Liver (tissue), 9 donors: ENCODE measurements around the gene EIF2AK3. TPM values are rescaled to one million over a fixed set of nuclear protein-coding genes. Genes with fewer than 3 reads are reported as not detected.

ENCODE experiments used
- DNase-seq: peaks from one replicate; pipeline ENCODE4 v3.0.0-alpha.2; 2017; ENCODE audit warnings: low spot score
- H3K27ac ChIP-seq, 2 donors: one replicate each; pipeline ENCODE4 v1.7.0; 2013; ENCODE audit warnings: inconsistent platforms in 2 of 2, low read length in 2 of 2, control low read depth in 1 of 2, low read depth in 1 of 2, mild to moderate bottlenecking in 1 of 2
- H3K27me3 ChIP-seq, 4 donors: one replicate each; pipeline versions ENCODE4 v1.6.1 to v1.7.0; 2013; ENCODE audit warnings: low read length in 3 of 4, inconsistent platforms in 1 of 4, mild to moderate bottlenecking in 1 of 4, moderate library complexity in 1 of 4; ENCODE audit not compliant: control insufficient read depth in 4 of 4, insufficient read depth in 4 of 4
- H3K36me3 ChIP-seq, 4 donors: one replicate each; pipeline versions ENCODE4 v1.6.1 to v1.7.0; 2013; ENCODE audit warnings: low read length in 3 of 4, mild to moderate bottlenecking in 3 of 4, low read depth in 1 of 4, moderate library complexity in 1 of 4; ENCODE audit not compliant: control insufficient read depth in 4 of 4, insufficient read depth in 3 of 4
- H3K4me1 ChIP-seq, 4 donors: one replicate each; pipeline versions ENCODE4 v1.6.1 to v1.7.0; 2013; ENCODE audit warnings: low read length in 3 of 4, mild to moderate bottlenecking in 3 of 4, moderate library complexity in 1 of 4; ENCODE audit not compliant: control insufficient read depth in 4 of 4, insufficient read depth in 4 of 4
- H3K4me3 ChIP-seq, 3 donors: one replicate each; pipeline versions ENCODE4 v1.6.1 to v1.7.0; 2013; ENCODE audit warnings: low read length in 3 of 3, control low read depth in 1 of 3, low read depth in 1 of 3, mild to moderate bottlenecking in 1 of 3
- H3K9ac ChIP-seq, 2 donors: one replicate each; pipeline ENCODE4 v1.7.0; 2013; ENCODE audit warnings: low read length in 2 of 2, mild to moderate bottlenecking in 2 of 2, moderate library complexity in 2 of 2, control low read depth in 1 of 2, low read depth in 1 of 2
- H3K9me3 ChIP-seq, 4 donors: one replicate each; pipeline versions ENCODE4 v1.6.1 to v1.7.0; 2013; ENCODE audit warnings: low read length in 3 of 4; ENCODE audit not compliant: control insufficient read depth in 4 of 4
- EGR1 ChIP-seq, 2 donors: IDR thresholded peaks; 2 replicates each; pipeline ENCODE4 v1.6.1; 2016 to 2018; ENCODE audit warnings: antibody characterized with exemption in 2 of 2, low read depth in 2 of 2
- FOXA2 ChIP-seq: IDR thresholded peaks from 2 replicates; pipeline ENCODE4 v1.6.1; 2016; ENCODE audit warnings: antibody characterized with exemption
- GABPA ChIP-seq, 2 donors: IDR thresholded peaks in 1 of 2; conservative IDR thresholded peaks in 1 of 2; 2 replicates each; pipeline ENCODE4 v1.6.1; 2016; ENCODE audit warnings: antibody characterized with exemption in 2 of 2, mild to moderate bottlenecking in 1 of 2, moderate library complexity in 1 of 2
- HNF4A ChIP-seq, 2 donors: conservative IDR thresholded peaks; 2 replicates each; pipeline ENCODE4 v1.6.1; 2016; ENCODE audit warnings: antibody characterized with exemption in 2 of 2, mild to moderate bottlenecking in 2 of 2
- JUND ChIP-seq, 2 donors: IDR thresholded peaks; 2 replicates each; pipeline ENCODE4 v1.6.1; 2016; ENCODE audit warnings: antibody characterized with exemption in 2 of 2
- NR2F2 ChIP-seq: IDR thresholded peaks from 2 replicates; pipeline ENCODE4 v1.6.1; 2016; ENCODE audit warnings: antibody characterized with exemption
- RXRA ChIP-seq, 2 donors: IDR thresholded peaks; 2 replicates each; pipeline ENCODE4 v1.6.1; 2017 to 2018; ENCODE audit warnings: antibody characterized with exemption in 2 of 2, mild to moderate bottlenecking in 1 of 2
- SP1 ChIP-seq: IDR thresholded peaks from 2 replicates; pipeline ENCODE4 v1.6.1; 2018; ENCODE audit warnings: antibody characterized with exemption, mild to moderate bottlenecking
- YY1 ChIP-seq: IDR thresholded peaks from 2 replicates; pipeline ENCODE4 v1.6.1; 2016; ENCODE audit warnings: antibody characterized with exemption, mild to moderate bottlenecking
- WGBS: extraction: QIAGEN DNeasy Blood & Tissue Kit; methylation state at CpG from one replicate; pipeline ENCODE4 v1.1.7; 2013; 5-methylcytosine and 5-hydroxymethylcytosine counted together
- polyA plus RNA-seq, 2 donors: library from polyadenylated mRNA; stranded (reverse) in 1 of 2; unstranded in 1 of 2; fragments of 200-250 nt in 1 of 2; fragments of >200 nt in 1 of 2; fragmentation: Nextera tagmentation in 1 of 2; extraction: Ambion mirVana in 1 of 2; gene quantifications; one replicate each; pipeline versions ENCODE4 v1.2.1 to v1.2.3, GENCODE V29; 2013 to 2015
- total RNA-seq, 2 donors: library from RNA; depleted of rRNA; stranded (reverse); fragments of >200 nt; gene quantifications; one replicate each; pipeline ENCODE4 v1.2.3, GENCODE V29; 2014
- TF ChIP-seq, protein P1 (sequence below): fragments of 150-350 bp; IDR thresholded peaks from 2 replicates; pipeline ENCODE4 v1.5.1; 2017; ENCODE audit warnings: improper control_type of control experiment, low read depth, low read length; ENCODE audit not compliant: missing input control
- TF ChIP-seq, protein P2 (sequence below): IDR thresholded peaks from 2 replicates; pipeline ENCODE4 v1.6.1; 2016; ENCODE audit warnings: antibody characterized with exemption
- TF ChIP-seq, protein P3 (sequence below): IDR thresholded peaks from 2 replicates; pipeline ENCODE4 v1.6.1; 2016; ENCODE audit warnings: antibody characterized with exemption
- TF ChIP-seq, protein P4 (sequence below): IDR thresholded peaks from 2 replicates; pipeline ENCODE4 v1.6.1; 2016; ENCODE audit warnings: antibody characterized with exemption
- donor health status: healthy.
- donor health status: healthy.
- donor health status: healthy.
- donor health status: healthy.
- donor health status: healthy.

EIF2AK3 gene
- total and polyA plus RNA-seq, 4 donors: 2.9 to 31.5 (median 9.2) TPM

DNA sequence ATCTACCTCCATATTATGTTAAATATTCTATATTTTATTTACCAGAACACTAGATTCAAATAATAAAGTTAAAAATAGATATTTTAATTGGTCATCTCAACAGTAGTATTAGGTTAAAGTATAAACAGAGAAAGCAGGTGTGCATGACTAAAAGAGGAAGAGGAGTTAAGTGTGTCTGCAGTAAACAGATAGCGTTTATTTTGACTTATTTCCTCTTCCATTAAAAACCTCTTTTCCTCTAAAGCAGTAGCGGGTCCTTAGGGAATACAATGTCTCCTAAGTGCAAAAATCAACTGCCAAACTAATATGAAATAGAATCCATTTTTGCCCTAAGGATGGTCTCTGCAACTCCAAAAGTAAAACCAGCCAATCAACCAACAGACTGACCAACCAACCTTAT lies 27.7 kb downstream of the EIF2AK3 start (continued):
- TF ChIP-seq NR2F2: no peak

DNA sequence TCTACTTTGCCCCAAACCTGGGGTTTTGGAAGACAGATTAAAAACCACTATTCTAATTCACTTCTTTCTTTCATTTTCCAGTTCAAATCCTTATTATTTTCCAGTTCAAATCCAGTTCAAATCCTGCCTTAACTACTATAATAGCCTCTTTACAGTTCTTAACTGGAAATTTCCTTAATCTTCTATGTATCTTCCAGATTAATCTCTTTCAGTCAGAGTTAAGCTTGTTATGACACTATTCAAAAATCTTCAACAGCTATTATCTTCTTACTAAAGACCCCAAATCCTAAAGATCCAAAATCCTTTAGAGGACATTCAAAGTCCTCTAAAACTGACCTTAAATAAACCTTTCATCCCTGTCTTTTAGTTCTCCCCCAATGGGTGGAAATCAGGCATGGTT lies 30.1 kb downstream of the EIF2AK3 start:
- H3K4me3 ChIP-seq: no peak overlapping the region
- H3K9ac ChIP-seq: no peak overlapping the region
- no peaks in the 10 kb centered on the region for H3K27me3 ChIP-seq
- DNase-seq: no peak
- H3K9me3 ChIP-seq: no peaks in the 10 kb centered on the region
- TF ChIP-seq SP1: no peak
- TF ChIP-seq, protein P1, sequence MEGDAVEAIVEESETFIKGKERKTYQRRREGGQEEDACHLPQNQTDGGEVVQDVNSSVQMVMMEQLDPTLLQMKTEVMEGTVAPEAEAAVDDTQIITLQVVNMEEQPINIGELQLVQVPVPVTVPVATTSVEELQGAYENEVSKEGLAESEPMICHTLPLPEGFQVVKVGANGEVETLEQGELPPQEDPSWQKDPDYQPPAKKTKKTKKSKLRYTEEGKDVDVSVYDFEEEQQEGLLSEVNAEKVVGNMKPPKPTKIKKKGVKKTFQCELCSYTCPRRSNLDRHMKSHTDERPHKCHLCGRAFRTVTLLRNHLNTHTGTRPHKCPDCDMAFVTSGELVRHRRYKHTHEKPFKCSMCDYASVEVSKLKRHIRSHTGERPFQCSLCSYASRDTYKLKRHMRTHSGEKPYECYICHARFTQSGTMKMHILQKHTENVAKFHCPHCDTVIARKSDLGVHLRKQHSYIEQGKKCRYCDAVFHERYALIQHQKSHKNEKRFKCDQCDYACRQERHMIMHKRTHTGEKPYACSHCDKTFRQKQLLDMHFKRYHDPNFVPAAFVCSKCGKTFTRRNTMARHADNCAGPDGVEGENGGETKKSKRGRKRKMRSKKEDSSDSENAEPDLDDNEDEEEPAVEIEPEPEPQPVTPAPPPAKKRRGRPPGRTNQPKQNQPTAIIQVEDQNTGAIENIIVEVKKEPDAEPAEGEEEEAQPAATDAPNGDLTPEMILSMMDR: no peak
- TF ChIP-seq, protein P2, sequence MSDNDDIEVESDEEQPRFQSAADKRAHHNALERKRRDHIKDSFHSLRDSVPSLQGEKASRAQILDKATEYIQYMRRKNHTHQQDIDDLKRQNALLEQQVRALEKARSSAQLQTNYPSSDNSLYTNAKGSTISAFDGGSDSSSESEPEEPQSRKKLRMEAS: no peak
- H3K27ac ChIP-seq: no peak overlapping the region
- H3K36me3 ChIP-seq: peaks cover 3 to 10% (median 7%) of the 10 kb centered on the region in 4 donors
- H3K4me1 ChIP-seq: peaks cover 0 to 4% (median 3%) of the 10 kb centered on the region in 4 donors

DNA sequence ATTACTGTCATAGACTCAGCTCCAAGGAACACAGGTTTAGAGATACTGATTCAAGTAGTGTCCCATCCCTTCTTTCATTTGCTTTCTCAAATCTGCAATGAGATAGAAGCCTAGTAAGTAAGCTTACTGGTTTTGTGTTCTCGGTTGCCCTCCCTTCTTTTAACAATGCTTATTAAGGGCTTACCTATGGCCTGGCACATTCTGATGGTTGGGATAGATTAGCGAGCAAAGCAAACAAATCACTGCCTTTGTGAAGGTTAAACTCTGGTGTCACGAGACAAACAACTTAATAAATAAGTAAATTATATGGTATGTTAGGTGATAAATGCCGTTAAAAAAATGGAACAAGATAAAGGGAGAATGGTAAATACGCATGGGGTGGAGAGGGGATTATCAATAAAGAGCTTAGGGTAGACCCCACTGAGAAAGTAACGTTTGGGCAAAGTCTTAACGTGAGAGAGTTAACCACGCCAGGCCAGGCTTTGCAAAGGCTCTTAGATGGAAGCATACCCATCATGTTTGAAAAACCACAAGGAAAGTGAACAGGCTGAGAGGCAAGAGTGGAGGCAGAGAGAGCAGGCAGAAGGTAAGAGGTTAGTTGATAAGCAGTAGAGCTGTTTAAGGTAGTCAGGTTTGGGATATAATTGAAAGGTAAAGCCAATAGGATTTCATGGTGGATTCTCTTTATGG lies 31.0 kb downstream of the EIF2AK3 start:
- no peak for DNase-seq
- 92% methylated on average over 8 of the region's 8 CpGs for WGBS
- Histone ChIP-seq H3K9me3 (no peaks in the 10 kb centered on the region), H3K9ac (no peak overlapping the region), H3K36me3 (peaks cover 3 to 10% (median 7%) of the 10 kb centered on the region in 4 donors), H3K4me3 (no peak overlapping the region), H3K27me3 (no peaks in the 10 kb centered on the region), H3K4me1 (peaks cover 0 to 4% (median 3%) of the 10 kb centered on the region in 4 donors), H3K27ac (no peak overlapping the region)
- TF ChIP-seq RXRA (IDR thresholded peaks at IDR 0.05) (no peak), GABPA (IDR thresholded peaks at IDR 0.05 in 1 of 2, conservative IDR thresholded peaks at IDR 0.05 in 1 of 2) (no peak), HNF4A (conservative IDR thresholded peaks at IDR 0.05) (no peak), FOXA2 (no peak), JUND (IDR thresholded peaks at IDR 0.05) (no peak), NR2F2 (no peak), EGR1 (IDR thresholded peaks at IDR 0.05; ENCODE audit: low read depth in 2 of 2) (no peak), YY1 (no peak)
- TF ChIP-seq, protein P3, sequence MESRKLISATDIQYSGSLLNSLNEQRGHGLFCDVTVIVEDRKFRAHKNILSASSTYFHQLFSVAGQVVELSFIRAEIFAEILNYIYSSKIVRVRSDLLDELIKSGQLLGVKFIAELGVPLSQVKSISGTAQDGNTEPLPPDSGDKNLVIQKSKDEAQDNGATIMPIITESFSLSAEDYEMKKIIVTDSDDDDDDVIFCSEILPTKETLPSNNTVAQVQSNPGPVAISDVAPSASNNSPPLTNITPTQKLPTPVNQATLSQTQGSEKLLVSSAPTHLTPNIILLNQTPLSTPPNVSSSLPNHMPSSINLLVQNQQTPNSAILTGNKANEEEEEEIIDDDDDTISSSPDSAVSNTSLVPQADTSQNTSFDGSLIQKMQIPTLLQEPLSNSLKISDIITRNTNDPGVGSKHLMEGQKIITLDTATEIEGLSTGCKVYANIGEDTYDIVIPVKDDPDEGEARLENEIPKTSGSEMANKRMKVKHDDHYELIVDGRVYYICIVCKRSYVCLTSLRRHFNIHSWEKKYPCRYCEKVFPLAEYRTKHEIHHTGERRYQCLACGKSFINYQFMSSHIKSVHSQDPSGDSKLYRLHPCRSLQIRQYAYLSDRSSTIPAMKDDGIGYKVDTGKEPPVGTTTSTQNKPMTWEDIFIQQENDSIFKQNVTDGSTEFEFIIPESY: no peak
- TF ChIP-seq, protein P4, sequence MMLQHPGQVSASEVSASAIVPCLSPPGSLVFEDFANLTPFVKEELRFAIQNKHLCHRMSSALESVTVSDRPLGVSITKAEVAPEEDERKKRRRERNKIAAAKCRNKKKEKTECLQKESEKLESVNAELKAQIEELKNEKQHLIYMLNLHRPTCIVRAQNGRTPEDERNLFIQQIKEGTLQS: no peak
